WTC11 (cell line): ENCODE results near the gene HIVEP2. TPM values are rescaled to one million over a fixed set of nuclear protein-coding genes. Genes with fewer than 3 reads are reported as not detected.

Experiments used
- ATAC-seq: fragments of 200-7000 bp; cut with Tn5 transposase; 2 replicates; pipeline ENCODE4 v1.10.0; 2021; ENCODE audit warnings: mild to moderate bottlenecking, moderate library complexity
- CTCF ChIA-PET: fragments of 300-600 bp; sonication (Branson Sonifier 250); formaldehyde crosslinking; loops from one replicate; lab custom pipeline; 2021; ENCODE audit warnings: antibody characterized with exemption; lab: Charles Lee
- POLR2A ChIA-PET: fragments of 350-600 bp; sonication (Branson Sonifier 250); formaldehyde crosslinking; loops from one replicate; lab custom pipeline; 2021; ENCODE audit warnings: antibody characterized with exemption; lab: Charles Lee
- DNase-seq: peaks from one replicate; pipeline ENCODE4 v3.0.0; 2021; ENCODE audit warnings: low spot score
- H3K27ac Mint-ChIP-seq: 2 replicates; pipeline ENCODE4 v1.8.0; 2021; ENCODE audit warnings: mixed read lengths
- H3K27me3 Mint-ChIP-seq: 2 replicates; pipeline ENCODE4 v1.8.0; 2021; ENCODE audit warnings: low read depth, mild to moderate bottlenecking, moderate library complexity, mixed read lengths
- H3K36me3 Mint-ChIP-seq: 2 replicates; pipeline ENCODE4 v1.8.0; 2021; ENCODE audit warnings: mixed read lengths
- H3K4me1 Mint-ChIP-seq: 2 replicates; pipeline ENCODE4 v1.8.0; 2022; ENCODE audit warnings: mixed read lengths
- H3K4me3 Mint-ChIP-seq: 2 replicates; pipeline ENCODE4 v1.8.0; 2021; ENCODE audit warnings: mild to moderate bottlenecking, moderate library complexity, mixed read lengths
- H3K9me3 Mint-ChIP-seq: 2 replicates; pipeline ENCODE4 v1.8.0; 2021; ENCODE audit warnings: mixed read lengths
- CDX4 ChIP-seq: fragments of 250-450 bp; sonication (Bioruptor Pico); IDR thresholded peaks from 2 replicates; pipeline ENCODE4 v1.9.0; 2021; ENCODE audit warnings: moderate library complexity, mild to moderate bottlenecking, inconsistent platforms, borderline replicate concordance
- E2F5 ChIP-seq: sonication (generic); formaldehyde crosslinking; IDR thresholded peaks from 2 replicates; pipeline ENCODE4 v1.8.1; 2022; ENCODE audit warnings: mild to moderate bottlenecking, moderate library complexity, missing genetic modification reagents
- ERG ChIP-seq: fragments of 250-450 bp; sonication (Bioruptor Pico); IDR thresholded peaks from 2 replicates; pipeline ENCODE4 v1.8.0; 2021; ENCODE audit warnings: mild to moderate bottlenecking
- FOXP1 ChIP-seq: sonication (generic); formaldehyde crosslinking; IDR thresholded peaks from 2 replicates; pipeline ENCODE4 v1.8.0; 2022; ENCODE audit warnings: missing genetic modification reagents, mild to moderate bottlenecking, moderate library complexity, borderline replicate concordance
- IRF1 ChIP-seq: sonication (generic); formaldehyde crosslinking; IDR thresholded peaks from 2 replicates; pipeline ENCODE4 v1.8.0; 2023; ENCODE audit warnings: missing genetic modification reagents
- MAX ChIP-seq: sonication (generic); formaldehyde crosslinking; IDR thresholded peaks from 2 replicates; pipeline ENCODE4 v1.8.0; 2022; ENCODE audit warnings: mild to moderate bottlenecking, missing genetic modification reagents
- NFATC4 ChIP-seq: fragments of 250-450 bp; sonication (Bioruptor Pico); IDR thresholded peaks from 2 replicates; pipeline ENCODE4 v1.9.0; 2021; ENCODE audit warnings: mild to moderate bottlenecking
- NFE2L1 ChIP-seq: sonication (generic); formaldehyde crosslinking; IDR thresholded peaks from 2 replicates; pipeline ENCODE4 v1.8.1; 2023; ENCODE audit warnings: missing genetic modification reagents
- NFYB ChIP-seq: sonication (generic); formaldehyde crosslinking; conservative IDR thresholded peaks from 2 replicates; pipeline ENCODE4 v1.8.0; 2022; ENCODE audit warnings: low read depth, missing genetic modification reagents
- SMAD3 ChIP-seq: sonication (generic); formaldehyde crosslinking; IDR thresholded peaks from 2 replicates; pipeline ENCODE4 v1.8.0; 2022; ENCODE audit warnings: missing genetic modification reagents, mild to moderate bottlenecking, borderline replicate concordance
- SMAD4 ChIP-seq: sonication (generic); formaldehyde crosslinking; IDR thresholded peaks from 2 replicates; pipeline ENCODE4 v1.8.0; 2022; ENCODE audit warnings: mild to moderate bottlenecking, missing genetic modification reagents
- SOX15 ChIP-seq: fragments of 250-450 bp; sonication (Bioruptor Pico); IDR thresholded peaks from 2 replicates; pipeline ENCODE4 v1.9.0; 2021; ENCODE audit warnings: mild to moderate bottlenecking
- SP1 ChIP-seq: sonication (generic); formaldehyde crosslinking; conservative IDR thresholded peaks from 2 replicates; pipeline ENCODE4 v1.8.1; 2022; ENCODE audit warnings: missing genetic modification reagents
- TEAD1 ChIP-seq: sonication (generic); formaldehyde crosslinking; IDR thresholded peaks from 2 replicates; pipeline ENCODE4 v1.8.0; 2022; ENCODE audit warnings: mild to moderate bottlenecking, missing genetic modification reagents
- TEAD4 ChIP-seq: sonication (generic); formaldehyde crosslinking; IDR thresholded peaks from 2 replicates; pipeline ENCODE4 v1.8.0; 2022; ENCODE audit warnings: mild to moderate bottlenecking, missing genetic modification reagents
- TP53 ChIP-seq: sonication (generic); formaldehyde crosslinking; IDR thresholded peaks from 2 replicates; pipeline ENCODE4 v1.8.1; 2023; ENCODE audit warnings: mild to moderate bottlenecking, missing genetic modification reagents
- ZNF317 ChIP-seq: sonication (generic); formaldehyde crosslinking; IDR thresholded peaks from 2 replicates; pipeline ENCODE4 v1.8.1; 2023; ENCODE audit warnings: low read depth, mild to moderate bottlenecking, moderate library complexity, missing genetic modification reagents, borderline replicate concordance
- ZNF416 ChIP-seq: fragments of 250-450 bp; sonication (Bioruptor Pico); IDR thresholded peaks from 2 replicates; pipeline ENCODE4 v1.9.0; 2021; ENCODE audit warnings: mild to moderate bottlenecking, inconsistent platforms
- ZNF423 ChIP-seq: fragments of 250-450 bp; sonication (Bioruptor Pico); IDR thresholded peaks from 2 replicates; pipeline ENCODE4 v2.1.2; 2022; ENCODE audit warnings: mild to moderate bottlenecking, moderate library complexity
- total RNA-seq: library from RNA; stranded (reverse); gene quantifications from 3 replicates; pipeline ENCODE4 v1.2.3, GENCODE V29; 2021
- TF ChIP-seq, protein P1 (sequence below): sonication (generic); formaldehyde crosslinking; conservative IDR thresholded peaks from 2 replicates; pipeline ENCODE4 v1.8.1; 2023; ENCODE audit warnings: mild to moderate bottlenecking, low read depth, missing genetic modification reagents, moderate library complexity
- TF ChIP-seq, protein P2 (sequence below): sonication (generic); formaldehyde crosslinking; IDR thresholded peaks from 2 replicates; pipeline ENCODE4 v1.8.1; 2022; ENCODE audit warnings: low read depth, missing genetic modification reagents, borderline replicate concordance
- TF ChIP-seq, protein P3 (sequence below): sonication (generic); formaldehyde crosslinking; IDR thresholded peaks from 2 replicates; pipeline ENCODE4 v1.8.1; 2023; ENCODE audit warnings: mild to moderate bottlenecking, moderate library complexity, missing genetic modification reagents
- TF ChIP-seq, protein P4 (sequence below): fragments of 250-450 bp; sonication (Bioruptor Pico); conservative IDR thresholded peaks from 2 replicates; pipeline ENCODE4 v1.9.0; 2021; ENCODE audit warnings: mild to moderate bottlenecking

The HIVEP2 gene
- total RNA-seq, 1 experiment from 2014 or later = 11.5 TPM

- TF ChIP-seq, protein P1, sequence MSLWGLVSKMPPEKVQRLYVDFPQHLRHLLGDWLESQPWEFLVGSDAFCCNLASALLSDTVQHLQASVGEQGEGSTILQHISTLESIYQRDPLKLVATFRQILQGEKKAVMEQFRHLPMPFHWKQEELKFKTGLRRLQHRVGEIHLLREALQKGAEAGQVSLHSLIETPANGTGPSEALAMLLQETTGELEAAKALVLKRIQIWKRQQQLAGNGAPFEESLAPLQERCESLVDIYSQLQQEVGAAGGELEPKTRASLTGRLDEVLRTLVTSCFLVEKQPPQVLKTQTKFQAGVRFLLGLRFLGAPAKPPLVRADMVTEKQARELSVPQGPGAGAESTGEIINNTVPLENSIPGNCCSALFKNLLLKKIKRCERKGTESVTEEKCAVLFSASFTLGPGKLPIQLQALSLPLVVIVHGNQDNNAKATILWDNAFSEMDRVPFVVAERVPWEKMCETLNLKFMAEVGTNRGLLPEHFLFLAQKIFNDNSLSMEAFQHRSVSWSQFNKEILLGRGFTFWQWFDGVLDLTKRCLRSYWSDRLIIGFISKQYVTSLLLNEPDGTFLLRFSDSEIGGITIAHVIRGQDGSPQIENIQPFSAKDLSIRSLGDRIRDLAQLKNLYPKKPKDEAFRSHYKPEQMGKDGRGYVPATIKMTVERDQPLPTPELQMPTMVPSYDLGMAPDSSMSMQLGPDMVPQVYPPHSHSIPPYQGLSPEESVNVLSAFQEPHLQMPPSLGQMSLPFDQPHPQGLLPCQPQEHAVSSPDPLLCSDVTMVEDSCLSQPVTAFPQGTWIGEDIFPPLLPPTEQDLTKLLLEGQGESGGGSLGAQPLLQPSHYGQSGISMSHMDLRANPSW (CRISPR knock-in tag) = no peak
- no peak for TF ChIP-seq TEAD4 (CRISPR knock-in tag)
- no peak for TF ChIP-seq TEAD1 (CRISPR knock-in tag)
- TF ChIP-seq NFE2L1 = no peak
- no peak for TF ChIP-seq E2F5 (CRISPR knock-in tag)
- TF ChIP-seq, protein P2, sequence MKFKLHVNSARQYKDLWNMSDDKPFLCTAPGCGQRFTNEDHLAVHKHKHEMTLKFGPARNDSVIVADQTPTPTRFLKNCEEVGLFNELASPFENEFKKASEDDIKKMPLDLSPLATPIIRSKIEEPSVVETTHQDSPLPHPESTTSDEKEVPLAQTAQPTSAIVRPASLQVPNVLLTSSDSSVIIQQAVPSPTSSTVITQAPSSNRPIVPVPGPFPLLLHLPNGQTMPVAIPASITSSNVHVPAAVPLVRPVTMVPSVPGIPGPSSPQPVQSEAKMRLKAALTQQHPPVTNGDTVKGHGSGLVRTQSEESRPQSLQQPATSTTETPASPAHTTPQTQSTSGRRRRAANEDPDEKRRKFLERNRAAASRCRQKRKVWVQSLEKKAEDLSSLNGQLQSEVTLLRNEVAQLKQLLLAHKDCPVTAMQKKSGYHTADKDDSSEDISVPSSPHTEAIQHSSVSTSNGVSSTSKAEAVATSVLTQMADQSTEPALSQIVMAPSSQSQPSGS (CRISPR knock-in tag) = no peak
- TF ChIP-seq FOXP1 (CRISPR knock-in tag) = no peak
These were observed 96.0 kb downstream of the HIVEP2 start (continued) for GRCh38 chr6:142848976-142849375.

DNA sequence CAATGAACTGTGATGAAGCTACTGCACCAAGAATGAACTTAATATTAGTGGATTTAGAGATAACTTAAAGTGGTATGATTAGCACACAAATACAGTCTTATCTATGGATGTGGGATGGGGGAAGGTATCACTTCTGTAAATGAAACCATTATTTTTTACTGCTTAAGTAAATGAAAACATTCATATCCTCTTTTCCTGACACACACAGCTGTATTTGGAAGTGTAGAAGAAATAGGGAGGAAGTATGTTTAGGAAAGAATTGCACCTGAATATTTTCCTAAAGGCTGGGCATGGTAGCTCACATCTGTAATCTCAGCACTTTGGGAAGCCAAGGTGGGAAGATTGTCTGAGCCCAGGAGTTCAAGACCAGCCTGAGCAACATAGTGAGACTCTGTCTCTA is 96.8 kb downstream of the HIVEP2 start:
- TF ChIP-seq ZNF317 (CRISPR knock-in tag) (no peak), TP53 (CRISPR knock-in tag) (no peak), SMAD3 (CRISPR knock-in tag) (no peak), NFATC4 (no peak), SMAD4 (CRISPR knock-in tag) (no peak), ZNF416 (CRISPR knock-in tag) (no peak), ZNF423 (CRISPR knock-in tag) (no peak), ERG (CRISPR knock-in tag) (no peak)
- TF ChIP-seq, protein P3, sequence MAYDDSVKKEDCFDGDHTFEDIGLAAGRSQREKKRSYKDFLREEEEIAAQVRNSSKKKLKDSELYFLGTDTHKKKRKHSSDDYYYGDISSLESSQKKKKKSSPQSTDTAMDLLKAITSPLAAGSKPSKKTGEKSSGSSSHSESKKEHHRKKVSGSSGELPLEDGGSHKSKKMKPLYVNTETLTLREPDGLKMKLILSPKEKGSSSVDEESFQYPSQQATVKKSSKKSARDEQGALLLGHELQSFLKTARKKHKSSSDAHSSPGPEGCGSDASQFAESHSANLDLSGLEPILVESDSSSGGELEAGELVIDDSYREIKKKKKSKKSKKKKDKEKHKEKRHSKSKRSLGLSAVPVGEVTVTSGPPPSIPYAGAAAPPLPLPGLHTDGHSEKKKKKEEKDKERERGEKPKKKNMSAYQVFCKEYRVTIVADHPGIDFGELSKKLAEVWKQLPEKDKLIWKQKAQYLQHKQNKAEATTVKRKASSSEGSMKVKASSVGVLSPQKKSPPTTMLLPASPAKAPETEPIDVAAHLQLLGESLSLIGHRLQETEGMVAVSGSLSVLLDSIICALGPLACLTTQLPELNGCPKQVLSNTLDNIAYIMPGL = no peak
- CTCF ChIA-PET = no interaction called here
- DNase-seq = no peak
- POLR2A ChIA-PET = no interaction called here
- Mint-ChIP-seq H3K36me3 (no peaks in the 10 kb centered on the region), H3K27me3 (no peaks in the 10 kb centered on the region), H3K27ac (no peak overlapping the region), H3K9me3 (no peaks in the 10 kb centered on the region), H3K4me3 (no peak overlapping the region), H3K4me1 (peaks cover 67% of the 10 kb centered on the region)
- no peak for ATAC-seq

DNA sequence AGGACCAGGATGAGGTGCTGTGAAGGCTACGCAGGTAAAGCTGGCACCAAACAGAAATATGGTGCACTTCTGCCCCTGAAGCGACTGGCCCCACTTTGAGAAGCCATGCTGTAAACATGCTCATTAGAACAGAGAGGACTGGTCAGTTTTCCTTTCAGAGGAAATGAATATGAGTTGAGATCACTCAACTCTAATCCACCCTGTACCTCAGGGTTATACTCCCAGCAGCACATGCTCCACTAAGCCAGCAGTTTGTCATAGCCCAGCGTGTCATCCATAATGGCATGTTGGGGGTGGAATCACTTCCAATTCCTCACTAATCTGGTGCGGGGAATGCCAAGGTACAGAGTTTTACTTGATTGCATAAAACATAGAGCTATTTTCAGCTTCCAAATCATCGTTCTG is 98.1 kb downstream of the HIVEP2 start:
- ChIA-PET CTCF (interaction anchor here (1.9 kb wide), 1 partner anchor 24 kb away, joined by 7 read pairs; no protein-coding TSS in a partner anchor), POLR2A (no interaction called here)
- DNase-seq (no peak), ATAC-seq (no peak)
- no peaks in the 10 kb centered on the region for H3K36me3 Mint-ChIP-seq
- no peak overlapping the region for H3K4me3 Mint-ChIP-seq
- H3K4me1 Mint-ChIP-seq = peaks cover 69% of the 10 kb centered on the region
- H3K27ac Mint-ChIP-seq = peak overlapping the region; percentile 25; the same call in 1 of the 2 replicates
- H3K9me3 Mint-ChIP-seq = no peaks in the 10 kb centered on the region
- no peaks in the 10 kb centered on the region for H3K27me3 Mint-ChIP-seq
- TF ChIP-seq NFYB = no peak
- TF ChIP-seq SP1 (CRISPR knock-in tag) = no peak
- TF ChIP-seq MAX (CRISPR knock-in tag) = no peak
- no peak for TF ChIP-seq IRF1 (CRISPR knock-in tag)
- TF ChIP-seq ZNF416 (CRISPR knock-in tag) = no peak
- TF ChIP-seq NFE2L1 = no peak
- TF ChIP-seq CDX4 (CRISPR knock-in tag) = no peak
- TF ChIP-seq, protein P4, sequence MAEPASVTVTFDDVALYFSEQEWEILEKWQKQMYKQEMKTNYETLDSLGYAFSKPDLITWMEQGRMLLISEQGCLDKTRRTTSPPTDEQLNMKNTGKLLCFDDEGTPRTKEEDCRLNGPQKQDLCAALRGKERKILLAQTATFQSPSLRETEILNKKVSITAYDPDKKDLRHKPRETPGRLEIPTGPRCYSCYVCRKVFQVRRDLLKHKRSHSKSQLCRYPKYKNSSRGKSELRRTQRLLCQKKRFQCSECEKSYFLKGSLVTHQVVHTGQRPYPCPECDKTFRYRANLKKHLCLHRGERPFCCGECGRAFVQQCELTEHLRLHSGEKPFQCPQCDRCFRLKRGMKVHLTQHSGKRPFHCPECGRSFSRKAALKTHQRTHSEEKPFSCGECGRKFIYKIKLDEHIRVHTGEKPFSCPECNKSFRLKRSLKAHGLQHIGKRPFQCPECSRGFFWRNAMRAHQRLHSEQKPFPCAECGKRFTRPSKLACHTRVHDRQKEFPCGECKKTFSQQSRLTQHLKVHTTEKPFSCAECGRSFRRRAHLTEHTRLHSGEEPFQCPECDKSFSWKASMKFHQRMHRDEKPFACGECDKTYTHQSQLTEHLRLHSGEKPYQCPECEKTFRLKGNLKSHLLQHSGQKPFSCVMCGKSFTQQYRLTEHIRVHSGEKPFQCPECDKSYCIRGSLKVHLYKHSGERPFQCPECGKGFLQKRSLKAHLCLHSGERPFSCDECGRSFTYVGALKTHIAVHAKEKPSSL (CRISPR knock-in tag) = no peak
- no peak for TF ChIP-seq SOX15 (CRISPR knock-in tag)
